GM18505 (cell line): ENCODE data around the gene RTN4.
A peak's percentile ranks its signal among the peaks of the same experiment; 100 is the strongest.
"Not testable (repeated sequence)": the region's sequence is repeated elsewhere in the genome, so short reads cannot be mapped to it uniquely, and the experiment has no call there.

Experiments
- ATAC-seq: cut with Tn5 transposase; IDR thresholded peaks from one replicate; pipeline ENCODE4 v1.9.1; 2021; ENCODE audit not compliant: unreplicated experiment
- POLR2A ChIP-seq: IDR thresholded peaks from 4 replicates; pipeline ENCODE4 v1.6.1; 2011; ENCODE audit warnings: borderline replicate concordance; ENCODE audit not compliant: insufficient read depth, insufficient read length; ENCODE audit errors: extremely low read depth

The RTN4 gene

GRCh38 chr2:55054106-55054875 lies 4.0 kb upstream of the RTN4 start:
- no peak for ATAC-seq
- no peak for TF ChIP-seq POLR2A

GRCh38 chr2:55053225-55053624 lies 3.0 kb upstream of the RTN4 start:
- not testable (repeated sequence) for ATAC-seq

DNA sequence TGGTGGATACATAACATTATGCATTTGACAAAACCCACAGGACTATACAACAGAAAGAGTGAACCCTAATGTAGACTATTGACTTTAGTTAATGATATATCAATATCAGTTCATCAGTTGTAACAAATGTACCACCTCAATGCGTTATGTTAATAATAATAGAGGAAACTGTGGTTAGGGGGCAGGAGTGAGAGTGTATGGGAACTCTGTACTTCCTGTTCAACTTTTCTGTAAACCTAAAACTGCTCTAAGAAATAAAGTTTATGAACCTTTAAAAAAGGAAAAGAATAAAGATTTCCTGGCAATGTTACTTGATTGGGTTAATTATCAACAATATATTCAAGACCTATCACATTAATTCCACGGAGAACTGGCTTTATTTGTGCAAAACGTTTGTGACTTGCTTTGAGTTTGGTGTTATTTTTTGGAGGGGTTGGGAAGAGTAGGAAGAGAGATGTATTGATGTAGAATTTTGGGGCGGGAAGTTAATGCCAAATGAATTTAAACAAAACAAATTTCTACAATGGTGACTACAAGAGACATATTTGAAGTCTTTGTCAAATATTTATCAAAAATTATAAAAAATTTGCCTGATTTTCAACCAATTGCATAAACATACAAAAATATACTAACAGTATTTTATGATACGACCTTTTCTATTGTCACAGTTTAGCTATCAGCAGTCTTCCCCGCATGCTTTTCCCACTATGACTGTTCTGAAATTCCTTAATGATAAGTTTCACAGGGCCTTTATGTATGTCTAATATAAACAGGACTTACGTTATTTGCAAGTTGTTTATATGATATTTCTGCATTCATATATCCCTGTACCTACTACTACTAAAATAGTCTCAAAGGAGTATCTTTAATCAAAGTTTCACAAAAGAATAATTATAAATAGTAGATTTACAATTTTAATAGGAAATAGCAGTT lies 2.1 kb upstream of the RTN4 start:
- ATAC-seq, result no peak
- no peak for TF ChIP-seq POLR2A

DNA sequence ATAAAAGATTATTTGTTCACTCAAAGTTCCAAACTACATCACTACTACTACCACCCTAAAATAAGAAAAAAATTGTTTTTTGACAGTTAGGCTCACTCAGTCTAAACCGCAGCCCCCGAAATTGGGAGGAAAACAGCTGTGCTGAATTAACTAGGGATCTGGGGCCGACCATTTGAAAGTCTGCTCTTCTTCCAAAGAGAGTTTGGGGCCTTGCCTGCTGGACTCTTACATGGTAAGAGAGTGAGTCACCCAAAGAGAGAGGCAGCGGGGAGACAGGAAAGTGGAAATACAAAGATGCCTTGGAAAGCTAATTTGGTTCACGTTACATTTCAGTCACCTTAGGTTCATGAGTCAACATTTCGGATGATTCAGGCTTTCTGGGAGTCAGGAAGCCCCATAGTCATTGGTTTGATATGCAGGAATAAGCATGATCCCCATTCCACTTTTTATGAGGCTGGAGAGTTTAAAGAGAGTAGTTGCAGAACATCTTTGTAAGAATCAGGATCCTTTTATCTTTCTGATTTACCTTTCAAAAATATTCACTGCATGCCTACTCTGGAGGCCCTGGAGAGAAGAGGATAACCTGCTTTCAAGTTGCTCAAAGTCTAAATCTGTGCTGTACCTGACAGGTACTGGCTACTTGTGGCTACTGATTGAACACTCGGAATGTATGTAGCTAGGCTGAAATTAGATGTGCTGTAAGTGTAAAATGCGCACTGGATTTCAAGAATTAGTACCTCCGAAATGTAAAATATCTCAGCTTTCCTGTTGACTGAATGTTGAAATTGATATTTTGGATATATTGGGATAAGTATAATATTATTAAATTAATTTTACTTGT lies 995 bp upstream of the RTN4 start:
- ATAC-seq, result no peak

DNA sequence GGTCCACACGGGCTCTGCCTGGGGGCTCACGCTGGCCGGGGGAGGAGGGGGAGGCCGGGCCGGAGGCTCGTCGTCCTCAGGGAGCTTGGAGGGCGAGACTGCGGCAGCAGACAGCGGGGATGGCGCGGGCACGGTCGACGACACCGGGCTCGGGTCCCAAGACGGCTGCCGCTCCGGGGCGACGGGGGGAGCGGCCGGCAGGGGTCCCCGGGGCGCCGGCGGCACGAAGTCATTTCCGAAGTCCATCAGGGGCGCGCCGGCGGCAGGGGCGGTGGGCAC lies 491 bp downstream of the RTN4 start:
- TF ChIP-seq POLR2A, result no peak
- no peak for ATAC-seq

More for the DNA sequence above, 995 bp upstream of the RTN4 start:
- no peak for TF ChIP-seq POLR2A

GRCh38 chr2:55049043-55049820 lies 1.0 kb downstream of the RTN4 start:
- ATAC-seq, result no peak

GRCh38 chr2:55048508-55049042 lies 1.7 kb downstream of the RTN4 start:
- no peak for TF ChIP-seq POLR2A
- ATAC-seq, result no peak

More at GRCh38 chr2:55049043-55049820, 1.0 kb downstream of the RTN4 start:
- peak; percentile 36 for TF ChIP-seq POLR2A

DNA sequence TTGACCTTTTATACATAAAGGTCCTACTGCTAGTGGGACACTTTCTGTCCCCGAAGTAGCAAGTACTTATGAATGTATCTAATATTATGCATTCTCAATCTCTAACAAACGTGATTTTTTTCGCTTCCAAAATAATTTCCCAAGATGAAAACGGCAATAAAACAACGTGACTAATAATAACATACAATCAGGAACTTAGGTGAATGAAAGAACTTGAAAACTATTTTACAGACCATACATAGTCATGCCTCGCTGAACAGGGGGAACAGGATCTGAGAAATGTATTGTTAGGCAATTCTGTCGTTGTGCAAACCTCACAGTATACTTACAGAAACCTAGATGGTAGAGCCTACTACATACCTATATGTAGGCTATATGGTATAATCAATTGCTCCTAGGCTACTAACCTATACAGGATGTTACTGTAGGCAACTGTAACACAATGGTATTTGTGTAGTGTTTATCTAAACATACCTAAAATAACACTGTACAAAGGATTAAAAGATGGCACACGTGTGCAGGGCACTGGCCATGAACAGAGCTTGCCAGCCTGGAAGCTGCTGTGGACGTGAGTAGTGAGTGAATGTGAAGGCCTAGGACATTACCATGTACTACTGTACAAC lies 2.5 kb downstream of the RTN4 start:
- no peak for ATAC-seq
- no peak for TF ChIP-seq POLR2A

DNA sequence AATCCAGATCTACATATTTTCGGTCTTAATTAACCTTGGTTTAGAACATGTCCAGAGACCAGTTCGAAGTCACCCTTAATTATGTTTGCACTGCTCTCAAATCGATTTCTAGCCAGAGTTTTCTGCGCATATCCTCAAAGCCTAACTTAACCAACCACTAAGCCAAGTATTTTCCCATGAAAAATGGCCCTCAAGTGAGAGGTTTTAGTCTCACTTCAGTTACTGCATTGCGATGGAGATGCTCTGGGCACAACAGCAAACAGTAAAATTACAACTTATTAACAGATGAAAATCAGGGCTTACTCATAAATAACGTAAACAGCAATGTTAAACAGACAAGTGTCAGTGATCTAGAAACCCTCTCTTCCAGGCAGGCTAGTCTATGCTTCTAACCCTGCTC lies 4.5 kb downstream of the RTN4 start:
- TF ChIP-seq POLR2A, result no peak
- no peak for ATAC-seq

GRCh38 chr2:55043841-55044240 lies 6.4 kb downstream of the RTN4 start:
- ATAC-seq, result no peak
- TF ChIP-seq POLR2A, result no peak

DNA sequence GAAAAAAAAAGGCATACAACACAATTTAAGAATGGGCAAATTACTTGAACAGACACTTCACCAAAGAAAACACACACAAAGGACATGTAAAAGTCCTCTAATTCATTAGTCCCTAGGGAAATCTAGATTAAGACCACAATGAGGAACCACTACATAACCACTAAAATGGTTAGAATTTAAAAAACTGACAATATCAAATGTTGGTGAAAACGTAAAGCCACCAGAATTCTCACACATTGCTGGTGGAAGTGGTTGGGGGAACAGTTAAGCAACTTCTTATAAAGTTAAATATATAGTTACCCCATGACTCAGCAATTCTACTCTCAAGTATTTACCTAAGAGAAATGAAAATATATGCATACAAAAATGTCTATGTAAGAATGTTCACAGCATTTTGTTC lies 11.8 kb downstream of the RTN4 start:
- no peak for ATAC-seq
- no peak for TF ChIP-seq POLR2A

DNA sequence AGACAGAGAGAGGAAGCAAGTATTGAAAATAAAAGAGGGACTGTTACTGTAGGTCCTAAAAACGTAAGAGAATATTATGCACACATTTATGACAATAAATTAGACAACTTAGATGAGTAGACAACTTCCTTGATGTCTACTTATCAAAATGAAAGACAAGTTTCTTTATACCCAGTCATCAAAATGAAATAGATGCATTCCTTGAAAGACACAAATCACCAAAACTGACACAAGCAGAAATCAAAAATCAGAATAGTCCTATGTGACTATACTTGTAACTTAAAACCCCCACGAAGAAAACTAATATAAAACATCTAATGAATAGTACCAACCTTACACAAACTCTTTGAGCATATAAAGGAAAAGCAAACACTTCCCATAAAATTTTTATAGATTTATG lies 14.5 kb downstream of the RTN4 start:
- no peak for ATAC-seq
- TF ChIP-seq POLR2A, result no peak
